HG03135 (cell line): Measurements from ENCODE around the gene BCL11B.

Experiments used
- ATAC-seq: cut with Tn5 transposase; IDR thresholded peaks from one replicate; pipeline ENCODE4 v1.9.1; 2021; ENCODE audit warnings: mild to moderate bottlenecking, moderate library complexity; ENCODE audit not compliant: unreplicated experiment

The BCL11B gene

DNA sequence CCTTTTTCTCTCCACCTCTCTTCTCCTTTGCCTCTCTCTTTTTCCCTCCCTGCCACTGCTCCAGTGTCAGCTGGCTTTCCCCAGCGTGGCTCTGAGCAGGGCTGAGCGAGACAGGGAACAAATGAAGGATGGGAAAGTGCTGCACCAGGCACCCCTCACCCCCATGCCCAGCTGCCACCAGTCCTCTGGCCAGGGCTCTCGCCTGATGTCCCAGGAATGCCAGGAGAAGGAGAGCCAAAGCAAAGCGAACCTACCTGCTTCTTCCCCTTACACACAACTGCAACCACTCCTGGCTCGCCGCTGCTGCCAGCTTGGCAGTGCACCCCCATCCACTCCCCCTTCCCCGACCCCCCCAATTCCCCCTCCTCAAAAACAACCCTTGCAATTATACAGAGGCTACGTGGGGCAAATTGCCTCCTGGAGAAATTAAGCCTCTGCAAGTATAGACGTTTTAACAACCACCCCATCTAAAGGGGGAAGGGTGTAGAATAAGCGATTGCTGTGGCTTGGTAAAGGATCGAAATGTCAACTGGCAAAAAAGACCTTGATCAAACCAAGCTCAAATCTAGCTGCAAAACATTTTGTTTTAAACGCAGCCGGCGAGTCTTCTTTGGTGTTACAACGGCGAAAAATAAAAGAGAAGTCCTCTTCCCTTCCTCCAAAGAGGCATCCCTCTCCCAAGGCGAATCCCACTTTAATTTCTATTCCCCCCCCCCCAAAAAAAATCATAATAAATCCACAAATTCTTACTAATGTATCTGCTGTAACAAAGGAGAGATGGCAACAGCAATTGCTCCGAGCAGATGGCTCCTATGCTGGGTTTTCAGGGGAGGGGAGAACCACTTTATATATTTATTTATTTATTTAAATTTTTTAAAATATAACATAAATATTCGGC, 2.9 kb downstream of the BCL11B start:
- ATAC-seq: no peak

- no peak for ATAC-seq
Observed at GRCh38 chr14:99267837-99268781, 3.9 kb downstream of the BCL11B start.

DNA sequence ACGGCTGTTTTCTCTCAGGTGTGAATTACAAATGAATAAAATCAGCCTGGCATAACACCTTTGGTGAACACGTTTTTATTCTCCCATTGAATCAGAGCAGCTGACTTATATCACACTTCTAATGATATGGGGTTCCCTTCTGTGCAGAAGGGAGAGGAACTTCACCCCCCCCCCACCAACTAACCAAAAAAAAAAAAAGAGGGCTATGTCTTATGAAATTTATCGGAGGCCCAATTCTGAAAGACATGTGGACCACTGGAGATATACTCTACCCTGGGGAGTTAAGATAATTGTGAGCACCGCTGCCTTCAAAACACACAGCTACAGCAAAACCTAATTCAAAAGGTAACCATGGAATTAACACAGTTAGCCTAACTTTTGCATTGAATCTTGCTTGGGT, 4.6 kb downstream of the BCL11B start:
- no peak for ATAC-seq

DNA sequence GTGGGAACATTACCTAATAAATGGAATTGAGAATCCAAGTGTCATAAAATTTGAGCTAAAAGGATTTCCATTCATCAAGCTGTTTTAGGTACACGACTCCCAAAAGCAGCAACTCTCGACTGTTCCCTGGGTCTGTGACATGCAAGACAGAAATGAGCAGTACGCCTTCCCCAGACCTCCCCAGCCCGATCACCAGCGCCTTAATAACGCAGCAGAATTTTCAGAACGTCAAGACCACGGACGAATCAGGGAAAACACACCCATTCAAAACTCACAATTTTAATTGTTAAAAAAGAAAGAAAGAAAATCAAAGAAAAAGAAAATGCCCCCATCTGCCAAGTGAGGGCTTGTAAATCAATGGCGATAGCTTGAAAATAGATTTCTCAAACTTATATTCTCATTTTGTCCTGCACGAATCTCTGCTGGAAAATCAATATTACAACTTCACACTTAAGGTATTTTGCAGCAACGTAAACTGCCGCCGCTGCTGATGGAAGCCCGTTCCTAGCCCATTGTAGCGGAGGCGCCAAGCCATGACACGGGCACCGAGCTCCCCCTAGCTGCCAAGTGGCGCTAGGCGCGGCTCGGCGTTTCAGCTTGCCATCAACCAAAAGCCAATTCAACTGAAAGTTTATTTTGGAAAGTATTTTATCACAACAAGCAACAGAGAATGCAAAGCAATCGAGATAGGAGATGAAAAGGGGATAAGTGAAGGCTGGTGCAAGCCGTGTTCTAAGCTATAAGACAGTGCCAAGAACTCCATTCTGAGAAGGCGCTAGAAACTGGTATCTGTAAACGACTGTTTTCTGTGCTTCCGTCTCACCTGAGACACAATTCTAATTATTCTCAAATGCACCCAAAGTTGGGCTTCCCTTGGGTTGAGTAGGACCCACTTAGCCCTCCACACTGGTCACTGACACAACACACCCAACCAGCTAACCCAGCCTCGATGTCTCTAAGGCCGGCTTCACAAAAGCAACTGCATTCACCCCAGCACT, 5.5 kb downstream of the BCL11B start:
- no peak for ATAC-seq

DNA sequence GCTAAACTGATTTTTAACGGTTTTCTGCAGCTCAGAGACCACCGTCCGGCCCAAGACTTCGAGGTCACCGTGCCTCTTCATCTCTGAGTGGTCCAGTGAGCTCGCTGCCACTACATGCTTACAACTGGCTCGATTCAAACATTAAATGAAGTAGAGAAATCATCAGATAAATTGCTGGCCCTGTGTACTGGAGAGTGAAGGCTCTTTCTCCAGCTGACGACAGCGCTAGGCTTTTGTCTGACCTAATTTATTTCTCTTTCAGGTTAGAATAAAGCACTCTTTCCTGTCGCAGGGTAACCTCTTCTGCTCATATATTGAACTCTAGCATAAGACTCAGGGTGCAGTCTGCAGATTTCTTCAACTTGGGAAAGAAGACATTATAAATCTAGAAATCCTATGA, 6.4 kb downstream of the BCL11B start:
- ATAC-seq: no peak

DNA sequence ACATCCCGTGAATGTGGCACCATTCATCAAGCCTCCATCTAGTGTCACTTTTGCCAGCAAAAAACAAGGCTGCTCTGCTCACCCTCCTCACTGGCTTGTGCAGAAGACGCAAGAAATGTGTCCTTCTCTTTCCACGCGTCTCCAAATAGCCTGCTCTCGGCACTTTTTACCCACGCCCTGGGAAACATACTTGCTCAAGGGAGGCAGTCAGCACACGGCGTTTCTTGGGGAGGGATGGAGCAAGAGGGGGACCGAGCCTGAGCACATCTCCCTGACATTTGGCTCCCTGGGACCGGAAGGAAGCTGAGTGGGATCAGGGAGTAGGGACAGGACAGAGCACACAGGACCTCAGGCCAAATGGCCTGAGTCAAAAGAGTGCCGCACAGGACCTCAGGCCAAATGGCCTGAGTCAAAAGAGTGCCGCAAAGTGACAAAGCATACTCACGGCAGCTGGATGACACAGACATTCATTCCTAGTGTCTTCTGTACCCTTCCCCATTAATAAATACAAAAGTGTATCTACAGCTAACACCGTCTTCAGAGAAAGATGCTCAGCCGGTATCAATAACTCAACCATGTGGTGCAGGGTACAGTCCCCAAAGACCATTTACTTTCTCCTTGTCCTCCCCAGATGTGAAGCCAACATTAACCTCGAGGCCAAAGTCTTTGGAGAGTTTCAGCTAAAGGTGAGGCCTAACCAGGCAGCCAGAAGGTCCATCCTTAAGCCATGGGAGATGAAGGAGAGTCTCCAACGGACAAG, 7.1 kb downstream of the BCL11B start:
- ATAC-seq: no peak

GRCh38 chr14:99263564-99264330, 8.2 kb downstream of the BCL11B start:
- ATAC-seq: no peak

DNA sequence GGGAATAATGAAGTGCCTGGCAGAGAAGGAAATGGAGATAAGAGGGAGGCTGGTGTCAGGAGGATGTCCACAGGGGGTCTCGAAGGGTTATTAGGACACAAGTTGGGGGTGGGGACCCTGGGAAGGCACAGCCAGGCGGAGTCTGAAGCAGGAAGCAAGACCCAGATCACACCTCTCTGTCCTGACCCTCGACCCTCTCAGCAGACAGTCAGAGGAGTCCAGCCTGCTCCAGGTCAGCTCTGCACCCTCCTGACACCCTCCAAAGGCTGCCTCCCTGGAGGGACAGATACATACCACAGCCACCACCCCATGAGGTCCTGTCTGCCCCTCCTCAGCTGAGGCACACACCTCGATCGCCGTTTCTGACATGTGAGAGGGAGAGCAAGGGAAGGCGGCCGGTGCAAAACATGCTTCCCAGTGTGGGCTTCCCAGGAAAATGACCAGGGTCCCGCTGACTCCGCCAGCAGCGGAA, 9.0 kb downstream of the BCL11B start:
- ATAC-seq: no peak

DNA sequence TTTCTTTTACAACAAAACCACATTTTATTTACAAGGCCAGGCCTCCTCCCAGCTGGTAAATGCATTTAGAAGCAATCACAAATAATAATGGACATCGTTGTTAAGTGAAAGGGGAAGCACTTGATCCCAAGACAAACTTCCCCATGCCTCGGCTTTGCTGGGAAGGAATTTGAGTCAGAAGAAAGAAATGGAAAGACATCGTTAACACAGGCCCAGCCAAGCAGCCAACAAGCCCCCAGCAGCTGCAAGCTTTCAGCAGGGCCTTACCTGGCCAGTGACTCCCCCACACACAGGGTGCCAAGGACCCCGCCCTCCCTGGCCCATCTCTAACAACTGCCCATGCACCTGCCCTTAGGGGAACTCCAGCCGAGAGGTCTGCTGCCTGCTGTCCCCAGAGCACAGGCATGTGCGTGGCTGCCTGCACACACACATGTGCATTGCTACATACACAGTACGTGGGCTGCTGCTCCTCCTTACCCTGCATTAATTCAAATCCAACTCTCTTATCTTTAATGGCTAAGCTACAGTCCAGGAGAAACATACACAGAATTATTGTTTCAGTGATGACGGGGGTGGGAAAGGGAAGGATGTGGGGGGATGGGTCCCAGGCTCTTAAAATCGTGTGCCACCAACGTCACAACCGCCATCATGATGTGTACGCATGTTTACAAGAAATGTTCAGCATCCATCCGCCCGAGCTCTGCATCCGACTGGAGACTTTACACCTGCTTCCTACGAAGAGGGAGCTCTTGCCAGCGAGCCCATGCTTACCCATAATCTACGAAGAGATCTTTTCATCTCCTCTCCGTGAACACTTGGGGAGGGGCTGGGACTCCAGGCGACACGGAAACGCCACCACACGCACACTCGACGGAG, 9.8 kb downstream of the BCL11B start:
- no peak for ATAC-seq

DNA sequence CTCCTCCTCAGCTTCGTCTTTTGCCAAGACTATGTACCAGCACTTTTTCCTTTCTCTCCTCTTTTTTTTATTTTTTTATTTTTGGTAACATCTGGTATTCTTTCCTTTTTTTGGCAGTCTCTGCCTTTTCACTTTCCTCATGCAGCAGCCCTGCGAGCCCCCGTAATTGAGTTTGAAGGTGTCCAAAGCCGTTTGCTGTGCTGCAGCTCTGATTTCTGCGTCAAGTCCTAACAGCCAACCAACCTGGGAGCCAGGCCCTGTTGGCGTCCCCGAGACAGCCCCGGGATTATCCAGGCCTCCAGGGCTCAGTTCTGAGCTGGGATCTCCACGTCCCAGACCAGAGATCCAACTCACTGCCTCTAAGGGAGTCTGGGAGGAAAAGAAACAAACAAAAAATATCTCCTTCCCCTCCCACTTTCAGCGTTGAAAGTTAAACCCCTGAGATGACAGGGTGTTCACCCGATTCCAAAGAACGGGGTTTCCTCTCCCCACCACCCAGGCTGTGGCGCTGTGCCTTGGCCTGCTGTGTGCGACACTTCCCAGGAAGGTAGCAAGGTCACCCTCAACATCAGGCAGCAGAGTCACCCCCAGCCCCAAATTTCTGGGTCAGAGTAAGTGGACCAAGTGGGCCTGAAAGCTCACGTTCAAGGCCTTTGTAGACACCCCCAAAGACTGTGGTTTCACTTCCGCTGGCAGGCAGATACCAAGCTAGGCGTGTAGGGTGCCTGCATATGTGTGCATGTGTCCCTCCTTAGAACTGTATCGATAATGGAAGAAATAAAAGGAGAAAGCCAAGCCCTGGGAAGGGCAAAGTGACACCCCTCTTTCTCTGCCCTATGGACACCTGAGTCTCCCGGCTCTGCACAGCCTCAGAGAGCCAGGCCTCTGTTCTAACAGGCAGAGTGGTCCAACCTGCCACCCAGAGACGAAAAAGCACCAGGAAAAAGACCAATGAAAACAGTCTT, 11.1 kb downstream of the BCL11B start:
- no peak for ATAC-seq

GRCh38 chr14:99260116-99260515, 11.9 kb downstream of the BCL11B start:
- ATAC-seq: no peak

- ATAC-seq: no peak
Observed at GRCh38 chr14:99258876-99259726, 12.9 kb downstream of the BCL11B start.

DNA sequence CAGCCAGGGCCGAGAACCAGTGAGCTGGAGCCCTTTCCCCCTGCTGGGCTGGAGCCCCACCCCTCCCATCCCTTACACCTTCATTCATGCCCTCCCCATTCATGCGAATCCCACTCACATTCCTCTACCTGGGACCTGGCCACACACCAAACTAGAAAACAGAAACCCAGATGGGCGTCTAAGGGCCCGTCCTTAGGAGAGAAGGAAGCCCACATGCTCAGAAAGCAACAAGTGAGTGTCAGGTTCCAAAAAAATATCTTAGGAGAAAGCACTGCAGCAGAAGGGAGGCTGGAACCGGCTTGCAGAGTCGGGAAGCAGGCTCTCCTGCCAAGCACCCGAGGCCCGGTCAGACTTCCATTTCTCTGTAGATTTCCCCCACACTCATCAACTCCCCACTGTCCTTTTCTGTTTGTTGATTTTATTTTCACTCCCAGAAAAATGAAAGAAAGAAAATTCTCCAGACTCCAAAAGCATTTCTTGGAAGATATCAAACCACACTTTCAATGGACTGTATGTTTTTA, 13.6 kb downstream of the BCL11B start:
- no peak for ATAC-seq

DNA sequence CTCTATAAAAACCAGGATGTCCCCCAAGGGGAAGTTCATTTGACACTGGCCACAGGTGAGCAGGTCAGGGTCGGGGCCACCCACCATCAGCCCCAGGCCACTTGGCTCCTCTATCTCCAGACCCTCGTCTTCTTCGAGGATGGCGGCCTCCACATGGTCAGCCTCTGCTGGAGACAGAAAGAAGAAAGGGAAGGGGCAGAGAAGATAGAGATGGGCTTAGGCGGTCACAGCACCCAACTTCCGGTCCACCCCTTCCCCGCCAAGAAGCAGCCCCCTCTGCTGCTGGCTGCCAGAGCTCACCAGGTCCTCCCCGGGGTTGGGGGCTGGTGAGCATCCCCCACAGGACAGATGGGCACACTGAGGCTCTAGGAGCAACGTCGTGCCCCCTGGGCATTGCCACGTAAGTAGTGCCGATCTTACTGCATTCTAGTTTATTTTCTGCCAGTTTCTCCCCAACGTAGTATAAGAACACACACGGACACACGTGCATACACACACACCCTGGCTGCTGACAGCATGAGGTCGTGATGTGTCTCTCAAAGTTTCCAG, 14.2 kb downstream of the BCL11B start:
- no peak for ATAC-seq

DNA sequence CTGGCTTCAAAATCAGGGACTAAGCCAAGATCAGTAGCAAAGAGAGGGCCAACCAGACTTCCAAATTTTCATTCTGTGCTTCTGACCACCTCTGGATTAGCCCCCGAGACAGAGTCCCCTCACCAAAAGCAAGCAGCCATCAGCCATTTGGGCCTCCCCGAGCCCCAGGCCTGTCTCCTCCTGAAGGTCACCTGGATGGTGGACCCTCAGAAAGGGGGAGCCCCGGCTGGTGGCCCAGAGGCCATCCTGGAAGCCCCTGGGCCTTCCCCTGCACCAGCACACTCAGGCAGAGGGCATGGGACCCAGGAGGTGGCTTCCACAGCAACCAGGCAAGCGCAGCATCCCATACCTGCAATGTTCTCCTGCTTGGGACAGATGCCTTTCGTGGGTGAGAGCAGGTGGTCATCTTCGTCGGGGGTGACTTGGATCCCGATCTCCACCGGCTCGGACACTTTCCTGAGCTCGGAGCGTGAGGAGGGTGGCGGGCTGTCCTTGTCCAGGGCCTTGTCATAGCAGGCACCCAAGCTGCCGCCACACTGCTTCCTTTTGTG, 14.8 kb downstream of the BCL11B start:
- no peak for ATAC-seq
